Cardiac muscle cell (in vitro differentiated cells and primary cell): Measurements from ENCODE around the gene ORM1. TPM values are rescaled to one million over a fixed set of nuclear protein-coding genes. Genes with fewer than 3 reads are reported as not detected.
"Not testable (repeated sequence)": the region's sequence is repeated elsewhere in the genome, so short reads cannot be mapped to it uniquely, and the experiment has no call there.

Experiments
- DNase-seq, 2 donors: peaks; one replicate each; pipeline versions ENCODE4 v3.0.0 to v3.0.0-alpha.2; 2010 to 2017; ENCODE audit warnings: low read depth in 1 of 2, low spot score in 1 of 2
- H3K27ac ChIP-seq: fragments of 200-600 bp; sonication (generic); 2 replicates; pipeline ENCODE4 v1.5.1; 2016
- H3K27me3 ChIP-seq: fragments of 200-600 bp; sonication (generic); 2 replicates; pipeline ENCODE4 v1.6.0; 2016; ENCODE audit warnings: control low read depth
- H3K36me3 ChIP-seq: fragments of 200-600 bp; sonication (generic); 2 replicates; pipeline ENCODE4 v1.5.1; 2016; ENCODE audit warnings: control low read depth
- H3K4me1 ChIP-seq: fragments of 200-600 bp; sonication (generic); 2 replicates; pipeline ENCODE4 v1.8.1; 2017; ENCODE audit warnings: low read depth, mild to moderate bottlenecking, mixed run types
- H3K4me3 ChIP-seq: fragments of 200-600 bp; sonication (generic); 2 replicates; pipeline ENCODE4 v1.5.1; 2016; ENCODE audit warnings: mild to moderate bottlenecking
- H3K9me3 ChIP-seq: fragments of 200-600 bp; sonication (generic); 2 replicates; pipeline ENCODE4 v1.5.1; 2017; ENCODE audit warnings: low read depth, mild to moderate bottlenecking, control low read depth
- polyA plus RNA-seq: library from polyadenylated mRNA; unstranded; fragments of >200 nt; fragmentation: Nextera tagmentation; extraction: Ambion mirVana; gene quantifications from 2 replicates; pipeline ENCODE4 v1.2.1, GENCODE V29; 2016
- total RNA-seq: library from RNA; depleted of rRNA; stranded (reverse); fragments of >200 nt; gene quantifications from 2 replicates; pipeline ENCODE4 v1.2.3, GENCODE V29; 2016
- TF ChIP-seq, protein P1 (sequence below): IDR thresholded peaks from 2 replicates; pipeline ENCODE4 v1.5.1; 2012; ENCODE audit warnings: low read depth, mild to moderate bottlenecking, low read length

The ORM1 gene
- total and polyA plus RNA-seq, 2 experiments from 2014 or later = 0.75 TPM; not detected in 1

DNA sequence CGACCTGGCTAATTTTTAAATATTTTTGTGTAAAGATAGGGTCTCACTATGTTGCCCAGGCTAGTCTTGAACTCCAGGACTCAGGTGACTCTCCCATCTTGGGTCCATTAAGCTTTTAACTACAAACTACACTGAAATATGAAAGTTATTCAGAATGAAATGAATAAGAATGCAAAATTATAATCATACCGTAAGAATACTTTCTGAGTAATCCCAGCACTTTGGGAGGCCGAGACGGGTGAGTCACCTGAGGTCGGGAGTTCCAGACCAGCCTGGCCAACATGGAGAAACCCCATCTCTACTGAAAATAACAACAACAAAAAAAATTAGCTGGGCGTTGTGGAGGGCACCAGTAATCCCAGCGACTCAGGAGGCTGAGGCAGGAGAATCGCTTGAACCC is 1.1 kb upstream of the ORM1 start:
- Histone ChIP-seq H3K27ac (no peak overlapping the region), H3K27me3 (no peaks in the 10 kb centered on the region), H3K4me3 (no peak overlapping the region), H3K9me3 (no peaks in the 10 kb centered on the region), H3K4me1 (no peaks in the 10 kb centered on the region), H3K36me3 (no peaks in the 10 kb centered on the region)
- TF ChIP-seq, protein P1, sequence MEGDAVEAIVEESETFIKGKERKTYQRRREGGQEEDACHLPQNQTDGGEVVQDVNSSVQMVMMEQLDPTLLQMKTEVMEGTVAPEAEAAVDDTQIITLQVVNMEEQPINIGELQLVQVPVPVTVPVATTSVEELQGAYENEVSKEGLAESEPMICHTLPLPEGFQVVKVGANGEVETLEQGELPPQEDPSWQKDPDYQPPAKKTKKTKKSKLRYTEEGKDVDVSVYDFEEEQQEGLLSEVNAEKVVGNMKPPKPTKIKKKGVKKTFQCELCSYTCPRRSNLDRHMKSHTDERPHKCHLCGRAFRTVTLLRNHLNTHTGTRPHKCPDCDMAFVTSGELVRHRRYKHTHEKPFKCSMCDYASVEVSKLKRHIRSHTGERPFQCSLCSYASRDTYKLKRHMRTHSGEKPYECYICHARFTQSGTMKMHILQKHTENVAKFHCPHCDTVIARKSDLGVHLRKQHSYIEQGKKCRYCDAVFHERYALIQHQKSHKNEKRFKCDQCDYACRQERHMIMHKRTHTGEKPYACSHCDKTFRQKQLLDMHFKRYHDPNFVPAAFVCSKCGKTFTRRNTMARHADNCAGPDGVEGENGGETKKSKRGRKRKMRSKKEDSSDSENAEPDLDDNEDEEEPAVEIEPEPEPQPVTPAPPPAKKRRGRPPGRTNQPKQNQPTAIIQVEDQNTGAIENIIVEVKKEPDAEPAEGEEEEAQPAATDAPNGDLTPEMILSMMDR = no peak
- no peak for DNase-seq

DNA sequence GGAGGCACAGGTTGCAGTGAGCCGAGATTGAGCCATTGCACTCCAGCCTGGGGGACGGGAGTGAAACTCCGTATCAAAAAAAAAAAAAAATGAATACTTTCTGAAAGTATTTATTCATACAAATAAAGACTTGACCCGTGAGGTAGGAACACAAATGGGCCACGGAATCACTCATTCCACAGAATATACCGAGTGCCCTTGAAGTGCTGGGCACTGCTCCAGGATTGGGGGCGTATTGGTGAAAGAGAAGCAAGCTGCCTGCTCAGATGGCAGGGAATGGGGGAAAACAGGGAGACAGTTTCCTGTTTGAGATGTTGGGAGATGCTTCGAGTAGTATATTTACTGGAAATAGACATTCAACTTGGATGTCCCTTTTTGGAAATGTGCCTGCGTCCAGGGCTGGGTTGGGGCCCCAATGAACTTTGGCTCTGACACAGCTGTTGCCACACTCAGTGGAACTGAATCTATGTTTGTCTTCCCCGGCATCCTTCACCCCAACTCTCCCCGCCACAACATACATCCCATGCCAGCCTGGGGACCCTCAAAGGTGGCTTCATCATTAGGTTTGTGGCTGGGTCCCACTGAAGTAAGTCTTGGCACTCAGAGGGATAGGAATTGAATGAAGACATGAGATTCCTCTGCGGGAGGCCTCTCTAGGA is 609 bp upstream of the ORM1 start:
- not testable (repeated sequence) for H3K27ac ChIP-seq, H3K4me3 ChIP-seq, H3K27me3 ChIP-seq, H3K9me3 ChIP-seq, H3K4me1 ChIP-seq, DNase-seq, H3K36me3 ChIP-seq

DNA sequence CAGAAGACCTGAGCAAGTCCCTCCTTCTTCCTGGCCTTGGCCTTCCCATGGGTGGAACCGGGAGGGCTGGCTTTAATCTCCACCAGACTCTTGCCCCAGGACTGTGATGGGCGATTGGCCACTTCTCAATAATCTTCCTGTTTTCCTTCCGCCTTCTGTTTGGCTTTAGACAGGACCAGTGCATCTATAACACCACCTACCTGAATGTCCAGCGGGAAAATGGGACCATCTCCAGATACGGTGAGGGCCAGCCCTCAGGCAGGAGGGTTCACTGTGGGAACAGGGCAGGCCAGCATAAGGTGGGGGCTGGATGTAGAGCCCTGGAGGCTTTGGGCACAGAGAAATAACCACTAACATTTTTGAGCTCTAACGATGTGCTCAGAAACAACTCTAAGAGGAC is 951 bp downstream of the ORM1 start:
- H3K4me1 ChIP-seq, DNase-seq, H3K36me3 ChIP-seq, H3K9me3 ChIP-seq, H3K27me3 ChIP-seq, H3K27ac ChIP-seq, H3K4me3 ChIP-seq: not testable (repeated sequence)

DNA sequence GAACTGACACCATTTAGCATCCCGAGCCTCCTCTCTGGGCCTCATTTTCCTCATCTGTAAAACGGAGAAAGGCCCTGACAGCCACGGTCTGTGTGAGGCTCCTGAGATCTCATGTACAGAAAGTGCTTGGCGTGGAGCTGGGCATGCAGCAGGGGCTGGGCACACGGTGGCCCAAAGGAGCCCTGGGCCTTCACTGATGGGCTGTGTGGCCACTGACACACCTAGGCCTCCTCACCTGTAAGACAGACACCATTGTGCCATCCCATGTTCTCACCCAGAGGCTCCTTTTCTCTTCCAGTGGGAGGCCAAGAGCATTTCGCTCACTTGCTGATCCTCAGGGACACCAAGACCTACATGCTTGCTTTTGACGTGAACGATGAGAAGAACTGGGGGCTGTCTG is 1.6 kb downstream of the ORM1 start:
- Histone ChIP-seq H3K9me3 (no peaks in the 10 kb centered on the region), H3K4me1 (no peaks in the 10 kb centered on the region), H3K4me3 (no peak overlapping the region), H3K36me3 (no peaks in the 10 kb centered on the region), H3K27me3 (no peaks in the 10 kb centered on the region), H3K27ac (no peak overlapping the region)
- TF ChIP-seq, protein P1 = no peak
- no peak for DNase-seq

DNA sequence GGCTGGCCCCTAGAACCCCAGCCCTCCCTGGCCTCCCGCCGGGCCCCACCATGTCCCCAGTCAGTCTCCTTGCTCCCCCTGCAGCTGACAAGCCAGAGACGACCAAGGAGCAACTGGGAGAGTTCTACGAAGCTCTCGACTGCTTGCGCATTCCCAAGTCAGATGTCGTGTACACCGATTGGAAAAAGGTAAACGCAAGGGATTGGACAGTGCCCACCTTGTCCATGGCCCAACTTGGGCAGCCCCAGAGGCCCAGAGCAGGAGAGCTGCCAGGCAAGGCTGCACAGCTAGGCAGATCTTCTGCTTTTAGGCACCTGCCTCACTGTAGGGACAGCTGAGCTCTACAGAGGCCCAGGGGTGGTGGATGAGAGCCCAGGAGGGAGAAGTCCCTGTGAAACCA is 2.1 kb downstream of the ORM1 start:
- not testable (repeated sequence) for H3K9me3 ChIP-seq, DNase-seq, H3K4me1 ChIP-seq, H3K36me3 ChIP-seq, H3K27me3 ChIP-seq, H3K4me3 ChIP-seq, H3K27ac ChIP-seq

DNA sequence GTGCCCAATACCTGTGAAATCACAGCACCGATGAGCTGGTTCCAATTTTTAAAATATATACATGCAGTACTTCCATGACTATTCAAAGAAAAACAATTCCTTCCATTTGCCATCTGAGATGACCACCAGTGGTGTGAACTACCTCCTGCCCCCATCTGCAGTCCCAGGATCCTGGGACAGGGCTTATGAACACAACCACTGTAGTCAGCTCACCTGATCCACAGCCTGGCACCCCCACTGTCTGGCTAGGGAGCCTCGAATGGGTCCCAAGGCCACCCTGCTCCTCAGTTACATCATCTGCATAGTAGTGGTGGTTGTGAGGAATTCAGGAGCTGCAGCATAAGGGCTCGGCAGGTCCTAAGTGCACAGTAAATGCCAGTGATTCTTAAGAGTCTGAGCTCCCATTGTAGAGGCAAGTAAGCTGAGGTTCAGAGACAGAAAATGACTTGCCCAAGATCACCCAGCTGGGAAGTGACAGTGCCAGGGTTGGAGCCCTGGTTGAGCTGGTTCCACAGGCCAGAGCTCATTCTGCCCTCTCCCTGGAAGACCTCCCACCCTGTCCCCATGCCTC is 2.9 kb downstream of the ORM1 start:
- H3K27ac ChIP-seq, H3K4me1 ChIP-seq, H3K9me3 ChIP-seq, DNase-seq, H3K27me3 ChIP-seq, H3K36me3 ChIP-seq, H3K4me3 ChIP-seq: not testable (repeated sequence)

DNA sequence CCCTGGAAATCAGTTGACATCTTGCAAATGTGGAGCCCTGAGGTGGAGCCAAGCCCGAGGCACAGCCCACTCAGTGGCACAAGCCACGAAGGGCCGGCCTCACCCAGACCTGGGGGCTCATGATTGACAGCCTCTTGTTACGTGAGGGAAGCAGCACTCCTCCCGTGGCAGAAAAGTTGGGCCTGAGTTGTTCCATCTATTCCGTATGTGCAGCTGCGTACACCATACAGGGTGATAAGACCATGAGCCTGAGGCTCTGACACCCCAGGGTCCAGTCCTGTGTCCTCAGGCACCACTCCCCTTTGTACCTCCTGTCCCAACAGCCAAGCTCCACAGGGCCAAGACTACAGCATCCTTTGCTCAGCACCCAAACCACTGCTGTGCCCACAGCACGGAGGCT is 4.9 kb downstream of the ORM1 start:
- DNase-seq = no peak

DNA sequence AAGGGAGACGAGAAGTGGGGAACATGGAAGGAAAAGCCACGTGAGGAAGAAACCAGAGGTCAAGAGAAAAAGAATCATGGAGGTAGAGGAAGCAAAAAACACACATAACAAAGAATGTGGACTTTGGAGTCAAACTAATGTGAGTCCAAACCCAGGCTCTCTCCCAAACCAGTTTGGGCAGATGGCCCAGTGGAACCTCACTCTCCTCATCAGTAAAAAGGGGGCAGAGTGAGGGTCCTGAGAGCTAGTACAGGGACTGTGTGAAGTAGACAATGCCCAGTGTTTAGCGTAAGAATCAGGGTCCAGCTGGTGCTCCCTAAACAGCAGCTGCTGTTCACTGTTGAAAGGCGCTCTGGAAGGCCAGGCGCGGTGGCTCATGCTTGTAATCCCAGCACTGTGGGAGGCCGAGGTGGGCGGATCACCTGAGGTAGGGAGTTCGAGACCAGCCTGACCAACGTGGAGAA is 5.5 kb downstream of the ORM1 start:
- not testable (repeated sequence) for H3K27ac ChIP-seq, H3K27me3 ChIP-seq, H3K36me3 ChIP-seq, H3K9me3 ChIP-seq, H3K4me3 ChIP-seq, DNase-seq, H3K4me1 ChIP-seq

More for the DNA sequence above, 4.9 kb downstream of the ORM1 start:
- TF ChIP-seq, protein P1 = no peak
- no peaks in the 10 kb centered on the region for H3K4me1 ChIP-seq
- H3K9me3 ChIP-seq = no peaks in the 10 kb centered on the region
- H3K4me3 ChIP-seq = no peak overlapping the region
- no peak overlapping the region for H3K27ac ChIP-seq
- no peaks in the 10 kb centered on the region for H3K27me3 ChIP-seq
- H3K36me3 ChIP-seq = no peaks in the 10 kb centered on the region

DNA sequence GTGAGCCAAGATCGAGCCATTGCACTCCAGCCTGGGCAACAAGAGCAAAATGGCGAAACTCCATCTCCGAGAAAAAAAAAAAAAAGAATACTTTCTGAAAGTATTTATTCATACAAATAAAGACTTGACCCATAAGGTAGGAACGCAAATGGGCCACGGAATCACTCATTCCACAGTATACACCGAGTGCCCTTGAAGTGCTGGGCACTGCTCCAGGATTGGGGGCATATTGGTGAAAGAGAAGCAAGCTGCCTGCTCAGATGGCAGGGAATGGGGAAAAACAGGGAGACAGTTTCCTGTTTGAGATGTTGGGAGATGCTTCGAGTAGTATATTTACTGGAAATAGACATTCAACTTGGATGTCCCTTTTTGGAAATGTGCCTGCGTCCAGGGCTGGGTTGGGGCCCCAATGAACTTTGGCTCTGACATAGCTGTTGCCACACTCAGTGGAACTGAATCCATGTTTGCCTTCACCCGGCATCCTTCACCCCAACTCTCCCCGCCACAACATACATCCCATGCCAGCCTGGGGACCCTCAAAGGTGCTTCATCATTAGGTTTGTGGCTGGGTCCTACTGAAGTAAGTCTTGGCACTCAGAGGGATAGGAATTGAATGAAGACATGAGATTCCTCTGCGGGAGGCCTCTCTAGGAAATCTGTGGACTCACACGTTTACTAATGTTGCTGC is 6.2 kb downstream of the ORM1 start:
- H3K9me3 ChIP-seq, H3K4me1 ChIP-seq, DNase-seq, H3K27ac ChIP-seq, H3K27me3 ChIP-seq, H3K4me3 ChIP-seq, H3K36me3 ChIP-seq: not testable (repeated sequence)

DNA sequence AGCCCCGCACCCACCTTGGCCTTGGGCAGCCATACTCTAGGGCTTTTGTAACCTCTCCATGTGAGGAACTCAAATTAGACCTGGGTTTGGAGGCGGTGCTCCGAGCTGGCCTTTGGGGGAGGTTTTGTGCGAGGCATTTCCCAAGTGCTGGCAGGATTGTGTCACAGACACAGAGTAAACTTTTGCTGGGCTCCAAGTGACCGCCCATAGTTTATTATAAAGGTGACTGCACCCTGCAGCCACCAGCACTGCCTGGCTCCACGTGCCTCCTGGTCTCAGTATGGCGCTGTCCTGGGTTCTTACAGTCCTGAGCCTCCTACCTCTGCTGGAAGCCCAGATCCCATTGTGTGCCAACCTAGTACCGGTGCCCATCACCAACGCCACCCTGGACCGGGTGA is 6.7 kb downstream of the ORM1 start, which contains the start of gene ORM2:
Gene ORM2, plus strand, starts transcription at position 245 of the 398 bp plus-strand sequence. Its CDS starts 36 bp downstream, at position 281.
- H3K4me1 ChIP-seq, H3K27me3 ChIP-seq, H3K9me3 ChIP-seq, DNase-seq, H3K36me3 ChIP-seq, H3K4me3 ChIP-seq, H3K27ac ChIP-seq: not testable (repeated sequence)
